Vagina (tissue), 2 donors: ENCODE results near the gene COL18A1. TPM values are rescaled to one million over a fixed set of nuclear protein-coding genes. Genes with fewer than 3 reads are reported as not detected.

Source experiments
- DNase-seq, 2 donors: peaks; one replicate each; pipeline ENCODE4 v3.0.0-alpha.2; 2017; ENCODE audit errors: extremely low spot score in 2 of 2
- H3K27ac ChIP-seq: fragments of 200-600 bp; sonication (generic); one replicate; pipeline ENCODE4 v1.5.1; 2019
- H3K27me3 ChIP-seq: fragments of 200-600 bp; sonication (generic); one replicate; pipeline ENCODE4 v1.5.1; 2019
- H3K36me3 ChIP-seq, 2 donors: fragments of 200-600 bp; sonication (generic); one replicate each; pipeline ENCODE4 v1.5.1; 2017 to 2019
- H3K4me1 ChIP-seq: fragments of 200-600 bp; sonication (generic); one replicate; pipeline ENCODE4 v1.5.1; 2019
- H3K4me3 ChIP-seq, 2 donors: fragments of 200-600 bp; sonication (generic); 1 replicate in 1 of 2; 2 replicates in 1 of 2; pipeline ENCODE4 v1.5.1; 2016 to 2019
- H3K9me3 ChIP-seq: fragments of 200-600 bp; sonication (generic); one replicate; pipeline ENCODE4 v1.5.1; 2019
- CTCF ChIP-seq, 3 experiments: fragments of 450-650 bp in 2 of 3; fragments of 200-600 bp in 1 of 3; sonication (generic) in 1 of 3; IDR thresholded peaks; one replicate each; pipeline ENCODE4 v1.5.1; 2017 to 2019; ENCODE audit warnings: antibody characterized with exemption in 3 of 3, mild to moderate bottlenecking in 2 of 3, moderate library complexity in 2 of 3
- POLR2A ChIP-seq, 2 donors: fragments of 450-650 bp; IDR thresholded peaks; one replicate each; pipeline ENCODE4 v1.6.1; 2017; ENCODE audit warnings: antibody characterized with exemption in 2 of 2, mild to moderate bottlenecking in 2 of 2, moderate library complexity in 2 of 2
- POLR2AphosphoS5 ChIP-seq, 2 donors: sonication (generic); formaldehyde crosslinking; IDR thresholded peaks; one replicate each; pipeline ENCODE4 v1.9.0; 2017; ENCODE audit warnings: antibody characterized with exemption in 2 of 2, mild to moderate bottlenecking in 2 of 2, low read depth in 1 of 2; ENCODE audit not compliant: insufficient read depth in 1 of 2
- intact Hi-C: fragments of 100-400 bp; cut with DNase I; formaldehyde crosslinking; loops from one replicate; pipeline ENCODE4 v1.15.1; 2023
- total RNA-seq: library from RNA; depleted of rRNA; stranded (reverse); fragments of >200 nt; gene quantifications from one replicate; pipeline ENCODE4 v1.2.3, GENCODE V29; 2016

The COL18A1 gene
- total RNA-seq, 1 donor from 2014 or later: 86.7 TPM

GRCh38 chr21:45374826-45375455 is 30.0 kb upstream of the COL18A1 start:
- Histone ChIP-seq H3K27ac (no peak overlapping the region), H3K27me3 (no peaks in the 10 kb centered on the region), H3K4me3 (no peak overlapping the region), H3K4me1 (peaks cover 5% of the 10 kb centered on the region), H3K36me3 (no peaks in the 10 kb centered on the region), H3K9me3 (no peaks in the 10 kb centered on the region)
- intact Hi-C loops: no loop called here
- no peak for TF ChIP-seq POLR2A (IDR thresholded peaks at IDR 0.05)
- no peak for TF ChIP-seq CTCF (IDR thresholded peaks at IDR 0.05)
- no peak for TF ChIP-seq POLR2AphosphoS5 (IDR thresholded peaks at IDR 0.05; ENCODE audit: insufficient read depth in 1 of 2, low read depth in 1 of 2)
- DNase-seq: no peak

- Histone ChIP-seq H3K9me3 (no peaks in the 10 kb centered on the region), H3K27ac (no peak overlapping the region), H3K36me3 (no peaks in the 10 kb centered on the region), H3K4me1 (peaks cover 5% of the 10 kb centered on the region), H3K4me3 (no peak overlapping the region), H3K27me3 (no peaks in the 10 kb centered on the region)
- no peak for TF ChIP-seq CTCF (IDR thresholded peaks at IDR 0.05)
- TF ChIP-seq POLR2A (IDR thresholded peaks at IDR 0.05): no peak
- TF ChIP-seq POLR2AphosphoS5 (IDR thresholded peaks at IDR 0.05; ENCODE audit: insufficient read depth in 1 of 2, low read depth in 1 of 2): peak in 1 of 2 donors; percentile 26
- intact Hi-C loops: no loop called here
- DNase-seq: no peak
Observed at GRCh38 chr21:45376459-45377324, 28.3 kb upstream of the COL18A1 start.

- no peaks in the 10 kb centered on the region for H3K9me3 ChIP-seq
- no peaks in the 10 kb centered on the region for H3K27me3 ChIP-seq
- intact Hi-C loops: no loop called here
- no peaks in the 10 kb centered on the region for H3K36me3 ChIP-seq
- H3K27ac ChIP-seq: no peak overlapping the region
- TF ChIP-seq POLR2A (IDR thresholded peaks at IDR 0.05) (no peak), CTCF (IDR thresholded peaks at IDR 0.05) (no peak), POLR2AphosphoS5 (IDR thresholded peaks at IDR 0.05; ENCODE audit: insufficient read depth in 1 of 2, low read depth in 1 of 2) (no peak)
- H3K4me1 ChIP-seq: peaks cover 5% of the 10 kb centered on the region
- DNase-seq: no peak
- H3K4me3 ChIP-seq: no peak overlapping the region
Observed at GRCh38 chr21:45377325-45377709, 27.6 kb upstream of the COL18A1 start.

- intact Hi-C loops: no loop called here
- TF ChIP-seq POLR2AphosphoS5 (IDR thresholded peaks at IDR 0.05; ENCODE audit: insufficient read depth in 1 of 2, low read depth in 1 of 2): no peak
- no peak for TF ChIP-seq POLR2A (IDR thresholded peaks at IDR 0.05)
- TF ChIP-seq CTCF (IDR thresholded peaks at IDR 0.05): no peak
- no peak for DNase-seq
- no peak overlapping the region for H3K4me3 ChIP-seq
- H3K9me3 ChIP-seq: no peaks in the 10 kb centered on the region
- peaks cover 5% of the 10 kb centered on the region for H3K4me1 ChIP-seq
- H3K36me3 ChIP-seq: no peaks in the 10 kb centered on the region
- H3K27ac ChIP-seq: no peak overlapping the region
- no peaks in the 10 kb centered on the region for H3K27me3 ChIP-seq
Observed at GRCh38 chr21:45377866-45378257, 27.1 kb upstream of the COL18A1 start.
